Fibroblast of mammary gland (primary cell): ENCODE results near the gene RAPGEF4.

Experiments
- DNase-seq: peaks from one replicate; pipeline ENCODE4 v3.0.0-alpha.2; 2010; ENCODE audit warnings: low read depth
- H3K4me3 ChIP-seq: 2 replicates; pipeline ENCODE4 v1.5.1; 2011; ENCODE audit warnings: low read depth, mild to moderate bottlenecking, low read length, moderate library complexity; ENCODE audit not compliant: control insufficient read depth
- CTCF ChIP-seq: conservative IDR thresholded peaks from 2 replicates; pipeline ENCODE4 v1.5.1; 2011; ENCODE audit warnings: low read depth, low read length, inconsistent platforms; ENCODE audit not compliant: control insufficient read depth, insufficient read depth

RAPGEF4 gene

GRCh38 chr2:173040729-173041128 is 305.1 kb downstream of the RAPGEF4 start:
- TF ChIP-seq CTCF: no peak
- no peak overlapping the region for H3K4me3 ChIP-seq
- no peak for DNase-seq

- TF ChIP-seq CTCF: no peak
- no peak for DNase-seq
- H3K4me3 ChIP-seq: no peak overlapping the region
These were observed 307.8 kb downstream of the RAPGEF4 start for GRCh38 chr2:173043476-173043875.

- no peak overlapping the region for H3K4me3 ChIP-seq
- TF ChIP-seq CTCF: no peak
- DNase-seq: no peak
These were observed 308.4 kb downstream of the RAPGEF4 start for GRCh38 chr2:173043897-173044519.

GRCh38 chr2:173044686-173045085 is 309.0 kb downstream of the RAPGEF4 start:
- no peak overlapping the region for H3K4me3 ChIP-seq
- DNase-seq: no peak
- TF ChIP-seq CTCF: no peak

- TF ChIP-seq CTCF: no peak
- no peak overlapping the region for H3K4me3 ChIP-seq
- no peak for DNase-seq
These were observed 309.5 kb downstream of the RAPGEF4 start for GRCh38 chr2:173045181-173045580.

GRCh38 chr2:173048522-173048896 is 312.9 kb downstream of the RAPGEF4 start:
- DNase-seq: no peak
- no peak for TF ChIP-seq CTCF

More at GRCh38 chr2:173048522-173048896, 312.9 kb downstream of the RAPGEF4 start:
- H3K4me3 ChIP-seq: no peak overlapping the region
